Retinal pigment epithelial cell (primary cell): Measurements from ENCODE around the gene SAPCD2.

Source experiments
- DNase-seq: peaks from one replicate; pipeline ENCODE4 v3.0.0-alpha.2; 2010; ENCODE audit warnings: low read depth
- H3K4me3 ChIP-seq: 2 replicates; pipeline ENCODE4 v1.5.1; 2011; ENCODE audit warnings: mild to moderate bottlenecking, low read length, control low read depth, moderate library complexity
- CTCF ChIP-seq: conservative IDR thresholded peaks from 2 replicates; pipeline ENCODE4 v1.5.1; 2011; ENCODE audit warnings: low read depth, low read length, control low read depth, inconsistent platforms

The SAPCD2 gene

GRCh38 chr9:137110911-137111787, 40.8 kb upstream of the SAPCD2 start:
- no peak for TF ChIP-seq CTCF
- H3K4me3 ChIP-seq = no peak overlapping the region
- no peak for DNase-seq

GRCh38 chr9:137110147-137110910, 40.0 kb upstream of the SAPCD2 start:
- no peak for TF ChIP-seq CTCF
- no peak overlapping the region for H3K4me3 ChIP-seq
- DNase-seq = no peak

DNA sequence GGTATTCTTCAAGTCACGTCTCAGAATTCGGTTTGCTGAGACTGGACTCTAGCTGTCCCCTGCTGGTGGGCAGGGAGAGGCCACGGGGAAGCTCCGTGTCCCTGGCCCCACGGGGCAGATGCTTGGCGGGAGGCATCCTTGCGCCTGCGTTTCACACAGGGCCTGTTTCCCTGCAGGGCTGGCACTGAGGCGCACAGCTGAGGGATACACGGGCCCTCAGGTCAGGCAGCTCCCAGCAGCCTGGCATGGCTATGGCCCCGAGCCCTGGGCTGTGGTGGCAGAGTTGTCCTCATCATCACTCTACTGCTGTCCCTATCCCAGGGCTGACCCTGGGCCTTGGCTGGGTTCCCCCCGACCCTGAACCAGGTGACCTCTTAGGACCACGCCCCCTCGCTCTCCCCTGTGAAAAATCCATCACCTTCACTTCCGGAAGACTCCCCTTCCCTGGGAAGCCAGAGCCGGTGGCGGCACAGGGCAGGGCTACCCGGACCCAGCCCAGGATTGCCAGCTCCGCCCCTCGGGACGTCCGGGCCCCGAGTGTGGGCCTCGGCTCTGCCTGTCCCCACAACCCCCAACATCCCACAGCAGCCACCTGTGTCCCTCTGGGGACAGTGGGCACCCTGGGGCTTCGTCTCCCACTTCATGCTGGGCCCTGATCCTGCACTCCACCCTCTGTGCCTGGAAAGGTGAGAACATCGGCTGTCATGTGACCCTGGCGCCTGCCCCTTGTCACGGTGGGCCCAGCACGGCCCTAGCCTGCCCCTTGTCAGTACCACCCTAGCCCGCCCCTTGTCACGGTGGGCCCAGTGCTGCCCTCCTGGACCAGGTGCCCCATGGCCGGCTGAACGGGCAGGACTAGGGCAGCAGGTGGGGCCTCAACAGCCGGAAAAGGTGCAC, 39.1 kb upstream of the SAPCD2 start:
- no peak for DNase-seq
- no peak for TF ChIP-seq CTCF
- no peak overlapping the region for H3K4me3 ChIP-seq

- H3K4me3 ChIP-seq = no peak overlapping the region
- no peak for DNase-seq
- no peak for TF ChIP-seq CTCF
Measured at GRCh38 chr9:137108608-137109249, 38.4 kb upstream of the SAPCD2 start.

DNA sequence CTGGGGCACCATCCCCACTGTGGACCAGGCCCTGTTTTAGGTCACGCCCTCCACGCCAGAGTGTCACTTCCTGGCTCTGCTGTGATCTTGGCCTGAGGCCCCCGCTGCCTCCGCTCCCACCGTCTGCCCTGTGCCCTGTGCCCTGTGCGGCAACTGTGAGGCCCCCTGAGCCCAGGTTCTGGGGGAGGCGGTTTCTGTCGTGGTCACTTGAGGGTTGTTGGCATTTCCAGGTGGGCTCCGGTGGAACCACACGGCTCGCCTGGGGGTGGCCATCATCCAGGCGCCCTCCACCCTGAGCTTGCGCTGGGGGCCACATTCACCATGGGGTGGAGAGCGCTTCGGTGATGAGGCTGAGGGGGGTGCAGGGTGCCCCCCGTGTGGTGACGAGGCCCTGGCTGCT, 37.6 kb upstream of the SAPCD2 start:
- no peak for DNase-seq

More for the DNA sequence above, 37.6 kb upstream of the SAPCD2 start:
- TF ChIP-seq CTCF = no peak
- H3K4me3 ChIP-seq = no peak overlapping the region
